Stomach (tissue), 4 donors: Measurements from ENCODE around the gene SLC1A2.

ENCODE experiments used
- POLR2A ChIP-seq, 4 donors: fragments of 450-650 bp; IDR thresholded peaks; one replicate each; pipeline ENCODE4 v1.6.1; 2016; ENCODE audit warnings: antibody characterized with exemption in 4 of 4, control low read depth in 2 of 4, mild to moderate bottlenecking in 1 of 4, moderate library complexity in 1 of 4
- TF ChIP-seq, protein P1 (sequence below), 7 experiments: fragments of 450-650 bp in 4 of 7; fragments of 200-600 bp in 3 of 7; sonication (generic) in 3 of 7; IDR thresholded peaks; one replicate each; pipeline ENCODE4 v1.5.1; 2016 to 2019; ENCODE audit warnings: antibody characterized with exemption in 7 of 7, control low read depth in 2 of 7, mild to moderate bottlenecking in 1 of 7

DNA sequence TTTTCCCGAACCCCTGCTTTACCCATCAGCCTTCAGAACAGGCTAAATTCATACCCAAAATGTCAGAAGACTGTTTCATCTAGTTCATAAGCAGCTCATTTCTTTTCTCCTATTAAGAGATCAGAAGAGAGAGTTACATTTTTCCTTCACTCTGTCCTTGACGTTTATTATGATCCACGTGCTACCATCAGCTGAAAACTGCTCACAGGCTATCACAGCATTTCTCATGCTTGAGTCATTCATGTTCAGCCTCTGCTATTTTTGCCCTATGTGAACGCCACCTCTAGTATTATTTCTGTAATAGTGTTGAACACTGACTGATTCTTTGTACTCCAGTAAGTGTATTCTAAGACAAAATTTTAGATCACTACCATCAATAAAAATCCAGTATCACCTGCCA is 51.9 kb downstream of the SLC1A2 start:
- no peak for TF ChIP-seq POLR2A (IDR thresholded peaks at IDR 0.05)
- TF ChIP-seq, protein P1, sequence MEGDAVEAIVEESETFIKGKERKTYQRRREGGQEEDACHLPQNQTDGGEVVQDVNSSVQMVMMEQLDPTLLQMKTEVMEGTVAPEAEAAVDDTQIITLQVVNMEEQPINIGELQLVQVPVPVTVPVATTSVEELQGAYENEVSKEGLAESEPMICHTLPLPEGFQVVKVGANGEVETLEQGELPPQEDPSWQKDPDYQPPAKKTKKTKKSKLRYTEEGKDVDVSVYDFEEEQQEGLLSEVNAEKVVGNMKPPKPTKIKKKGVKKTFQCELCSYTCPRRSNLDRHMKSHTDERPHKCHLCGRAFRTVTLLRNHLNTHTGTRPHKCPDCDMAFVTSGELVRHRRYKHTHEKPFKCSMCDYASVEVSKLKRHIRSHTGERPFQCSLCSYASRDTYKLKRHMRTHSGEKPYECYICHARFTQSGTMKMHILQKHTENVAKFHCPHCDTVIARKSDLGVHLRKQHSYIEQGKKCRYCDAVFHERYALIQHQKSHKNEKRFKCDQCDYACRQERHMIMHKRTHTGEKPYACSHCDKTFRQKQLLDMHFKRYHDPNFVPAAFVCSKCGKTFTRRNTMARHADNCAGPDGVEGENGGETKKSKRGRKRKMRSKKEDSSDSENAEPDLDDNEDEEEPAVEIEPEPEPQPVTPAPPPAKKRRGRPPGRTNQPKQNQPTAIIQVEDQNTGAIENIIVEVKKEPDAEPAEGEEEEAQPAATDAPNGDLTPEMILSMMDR (IDR thresholded peaks at IDR 0.05) = no peak
